Thyroid gland (tissue), 4 donors: ENCODE data around the gene KAZN.

Source experiments
- CTCF ChIP-seq, 6 experiments: fragments of 200-600 bp in 3 of 6; fragments of 450-650 bp in 3 of 6; sonication (generic) in 3 of 6; IDR thresholded peaks; one replicate each; pipeline ENCODE4 v1.5.1; 2016 to 2019; ENCODE audit warnings: antibody characterized with exemption in 6 of 6, mild to moderate bottlenecking in 2 of 6, inconsistent platforms in 1 of 6, moderate library complexity in 1 of 6
- POLR2A ChIP-seq, 2 donors: fragments of 450-650 bp; IDR thresholded peaks; one replicate each; pipeline ENCODE4 v1.6.1; 2017; ENCODE audit warnings: antibody characterized with exemption in 2 of 2, mild to moderate bottlenecking in 2 of 2, moderate library complexity in 1 of 2

GRCh38 chr1:14678011-14678638 lies 79.6 kb downstream of the KAZN start:
- TF ChIP-seq CTCF (IDR thresholded peaks at IDR 0.05) (no peak), POLR2A (IDR thresholded peaks at IDR 0.05) (no peak)
